DOHH2 (cell line): ENCODE results near the gene PHACTR1.

Experiments
- CTCF ChIP-seq: fragments of 200-600 bp; sonication (generic); IDR thresholded peaks from one replicate; pipeline ENCODE4 v1.5.1; 2014; ENCODE audit warnings: antibody characterized with exemption, mild to moderate bottlenecking, low read depth, low read length; ENCODE audit not compliant: poor library complexity, severe bottlenecking
- EZH2phosphoT487 ChIP-seq: fragments of 200-600 bp; sonication (generic); IDR thresholded peaks from 2 replicates; pipeline ENCODE4 v1.6.1; 2017; ENCODE audit warnings: borderline replicate concordance, mild to moderate bottlenecking, antibody characterized with exemption, low read length, moderate library complexity, mixed read lengths

GRCh38 chr6:12903246-12903645 lies 186.7 kb downstream of the PHACTR1 start:
- TF ChIP-seq CTCF (no peak), EZH2phosphoT487 (no peak)
